Measurements from ENCODE around the gene LSM5. TPM values are rescaled to one million over a fixed set of nuclear protein-coding genes. Genes with fewer than 3 reads are reported as not detected.

Gene LSM5
- total RNA-seq, 1 experiment from 2014 or later, result 100.0 TPM

GRCh38 chr7:32489788-32490126 lies 423 bp downstream of the LSM5 start:
- no peaks in the 10 kb centered on the region for H3K9me3 Mint-ChIP-seq (ENCODE audit: unreplicated experiment)
- BruUV-seq (replicated peaks), result TSS peak; percentile 18
- peaks cover 6% of the 10 kb centered on the region for H3K4me1 Mint-ChIP-seq (ENCODE audit: low read depth, unreplicated experiment)
- H3K4me3 ChIP-seq (ENCODE audit: low read depth, low read length), result peak overlapping the region; percentile 93
- H3K9me3 ChIP-seq, result no peaks in the 10 kb centered on the region
- H3K27ac Mint-ChIP-seq (ENCODE audit: unreplicated experiment), result peak overlapping the region; percentile 95
- no peaks in the 10 kb centered on the region for H3K36me3 ChIP-seq (ENCODE audit: control insufficient read depth, insufficient read depth, low read length)
- no peak for DNase-seq
- H3K27me3 Mint-ChIP-seq (ENCODE audit: insufficient read depth, unreplicated experiment), result no peaks in the 10 kb centered on the region
- ChIA-PET POLR2A (interaction anchor here (0.5 kb wide), 1 partner anchor 46 kb away, joined by 3 read pairs; no protein-coding TSS in a partner anchor), CTCF (interaction anchor here (1.3 kb wide), 1 partner anchor 10 kb away, joined by 5 read pairs; no protein-coding TSS in a partner anchor)
- intact Hi-C loops (cut with micrococcal nuclease; ENCODE audit: unreplicated experiment), result loop anchor here (1.0 to 2.0 kb wide), 2 partner anchors 97 to 147 kb away; no protein-coding TSS in a partner anchor
- H3K4me3 Mint-ChIP-seq (ENCODE audit: unreplicated experiment), result peak overlapping the region; percentile 89
- TF ChIP-seq CTCF (IDR thresholded peaks at IDR 0.05; ENCODE audit: insufficient read depth in 1 of 2, low read depth in 1 of 2, low read length in 1 of 2, severe bottlenecking in 1 of 2, unreplicated experiment in 1 of 2), result no peak
- H3K36me3 Mint-ChIP-seq (ENCODE audit: insufficient read depth, unreplicated experiment), result peaks cover 22% of the 10 kb centered on the region
- H3K27me3 ChIP-seq (replicated peaks; ENCODE audit: control insufficient read depth, insufficient read depth, low read length), result no peaks in the 10 kb centered on the region
- no peaks in the 10 kb centered on the region for H3K4me1 ChIP-seq

DNA sequence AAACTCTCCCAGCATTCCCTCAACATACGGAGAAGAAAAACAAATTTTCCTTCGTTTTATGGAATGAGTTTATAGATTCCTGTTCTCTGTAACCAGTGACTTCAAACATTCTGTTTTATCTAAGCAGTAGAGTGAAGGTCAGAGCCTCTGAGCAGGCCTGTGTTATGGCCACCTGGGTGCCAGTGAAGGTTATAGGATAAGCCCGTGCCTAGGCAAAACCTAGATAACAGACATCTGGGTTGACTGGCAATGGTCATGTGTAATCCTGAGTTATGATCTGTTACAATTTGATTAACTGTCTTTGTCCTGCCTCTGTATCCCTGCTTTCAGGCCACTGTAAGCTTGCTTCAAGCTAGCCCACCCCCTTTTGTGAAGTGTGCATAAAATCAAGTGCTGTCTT lies 8.3 kb downstream of the LSM5 start:
- Mint-ChIP-seq H3K27me3 (ENCODE audit: insufficient read depth, unreplicated experiment) (no peaks in the 10 kb centered on the region), H3K4me1 (ENCODE audit: low read depth, unreplicated experiment) (no peaks in the 10 kb centered on the region), H3K9me3 (ENCODE audit: unreplicated experiment) (no peaks in the 10 kb centered on the region), H3K36me3 (ENCODE audit: insufficient read depth, unreplicated experiment) (peaks cover under 1% of the 10 kb centered on the region), H3K27ac (ENCODE audit: unreplicated experiment) (no peak overlapping the region), H3K4me3 (ENCODE audit: unreplicated experiment) (no peak overlapping the region)
- DNase-seq, result no peak
- no peaks in the 10 kb centered on the region for H3K27me3 ChIP-seq (replicated peaks; ENCODE audit: control insufficient read depth, insufficient read depth, low read length)
- H3K4me3 ChIP-seq (ENCODE audit: low read depth, low read length), result no peak overlapping the region
- intact Hi-C loops (cut with micrococcal nuclease; ENCODE audit: unreplicated experiment), result no loop called here
- no peaks in the 10 kb centered on the region for H3K36me3 ChIP-seq (ENCODE audit: control insufficient read depth, insufficient read depth, low read length)
- BruUV-seq (replicated peaks), result no TSS peak
- no peak for TF ChIP-seq CTCF (IDR thresholded peaks at IDR 0.05; ENCODE audit: insufficient read depth in 1 of 2, low read depth in 1 of 2, low read length in 1 of 2, severe bottlenecking in 1 of 2, unreplicated experiment in 1 of 2)
- POLR2A ChIA-PET, result no interaction called here
- no peaks in the 10 kb centered on the region for H3K4me1 ChIP-seq
- no peaks in the 10 kb centered on the region for H3K9me3 ChIP-seq
- CTCF ChIA-PET, result no interaction called here

GRCh38 chr7:32481176-32481575 lies 9.0 kb downstream of the LSM5 start:
- no peaks in the 10 kb centered on the region for H3K4me1 ChIP-seq
- Mint-ChIP-seq H3K4me3 (ENCODE audit: unreplicated experiment) (no peak overlapping the region), H3K36me3 (ENCODE audit: insufficient read depth, unreplicated experiment) (no peaks in the 10 kb centered on the region), H3K4me1 (ENCODE audit: low read depth, unreplicated experiment) (no peaks in the 10 kb centered on the region), H3K9me3 (ENCODE audit: unreplicated experiment) (no peaks in the 10 kb centered on the region), H3K27me3 (ENCODE audit: insufficient read depth, unreplicated experiment) (no peaks in the 10 kb centered on the region), H3K27ac (ENCODE audit: unreplicated experiment) (no peak overlapping the region)
- H3K36me3 ChIP-seq (ENCODE audit: control insufficient read depth, insufficient read depth, low read length), result no peaks in the 10 kb centered on the region
- CTCF ChIA-PET, result no interaction called here
- BruUV-seq (replicated peaks), result no TSS peak
- no peak overlapping the region for H3K4me3 ChIP-seq (ENCODE audit: low read depth, low read length)
- no peak for DNase-seq
- intact Hi-C loops (cut with micrococcal nuclease; ENCODE audit: unreplicated experiment), result no loop called here
- no peaks in the 10 kb centered on the region for H3K27me3 ChIP-seq (replicated peaks; ENCODE audit: control insufficient read depth, insufficient read depth, low read length)
- no peak for TF ChIP-seq CTCF (IDR thresholded peaks at IDR 0.05; ENCODE audit: insufficient read depth in 1 of 2, low read depth in 1 of 2, low read length in 1 of 2, severe bottlenecking in 1 of 2, unreplicated experiment in 1 of 2)
- POLR2A ChIA-PET, result no interaction called here
- no peaks in the 10 kb centered on the region for H3K9me3 ChIP-seq
